ENCODE measurements around the gene NMT1.
A peak's percentile ranks its signal among the peaks of the same experiment; 100 is the strongest.

The NMT1 gene

DNA sequence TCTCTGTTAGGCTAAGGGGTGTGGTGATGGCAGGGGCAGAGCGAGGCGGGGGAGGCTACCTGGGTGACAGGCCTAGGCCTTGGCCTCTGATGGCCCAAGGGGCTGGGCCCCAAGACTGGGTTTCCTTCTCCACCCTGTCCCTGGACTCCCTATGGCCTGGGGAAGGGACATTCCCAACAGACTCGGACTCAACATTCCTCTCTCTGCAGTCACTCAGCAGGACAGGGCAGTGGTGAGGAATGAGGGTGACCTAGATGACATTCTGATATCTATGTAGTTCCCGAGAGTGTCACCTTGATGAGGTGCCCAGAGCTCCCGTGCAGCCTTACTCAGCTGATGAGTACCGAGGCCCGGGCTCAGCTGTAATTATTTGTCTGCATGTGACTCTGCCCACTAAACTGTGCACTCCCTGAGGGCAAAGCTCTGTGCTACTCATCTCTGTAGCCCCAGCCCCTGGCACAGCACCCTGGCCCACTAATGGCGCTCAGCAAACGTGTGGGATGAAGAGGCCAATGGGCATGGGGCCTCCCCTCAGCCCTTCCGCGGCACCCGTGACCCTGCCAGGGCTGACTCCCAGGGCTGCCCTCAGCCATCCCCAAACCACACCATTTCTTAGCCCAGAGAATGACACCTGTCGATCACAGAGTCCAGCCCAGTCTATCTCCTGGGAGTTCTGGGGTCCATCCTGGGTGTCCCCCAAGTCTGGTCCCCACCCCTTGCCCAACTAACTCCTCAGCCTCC lies 69.0 kb downstream of the NMT1 start:
- H3K4me3 ChIP-seq (replicated peaks; ENCODE audit: low read depth, low read length), result no peak overlapping the region
- TF ChIP-seq CTCF (IDR thresholded peaks at IDR 0.05; ENCODE audit: low read length, missing control alignments), result no peak
- DNase-seq (ENCODE audit: low read depth), result no peak

DNA sequence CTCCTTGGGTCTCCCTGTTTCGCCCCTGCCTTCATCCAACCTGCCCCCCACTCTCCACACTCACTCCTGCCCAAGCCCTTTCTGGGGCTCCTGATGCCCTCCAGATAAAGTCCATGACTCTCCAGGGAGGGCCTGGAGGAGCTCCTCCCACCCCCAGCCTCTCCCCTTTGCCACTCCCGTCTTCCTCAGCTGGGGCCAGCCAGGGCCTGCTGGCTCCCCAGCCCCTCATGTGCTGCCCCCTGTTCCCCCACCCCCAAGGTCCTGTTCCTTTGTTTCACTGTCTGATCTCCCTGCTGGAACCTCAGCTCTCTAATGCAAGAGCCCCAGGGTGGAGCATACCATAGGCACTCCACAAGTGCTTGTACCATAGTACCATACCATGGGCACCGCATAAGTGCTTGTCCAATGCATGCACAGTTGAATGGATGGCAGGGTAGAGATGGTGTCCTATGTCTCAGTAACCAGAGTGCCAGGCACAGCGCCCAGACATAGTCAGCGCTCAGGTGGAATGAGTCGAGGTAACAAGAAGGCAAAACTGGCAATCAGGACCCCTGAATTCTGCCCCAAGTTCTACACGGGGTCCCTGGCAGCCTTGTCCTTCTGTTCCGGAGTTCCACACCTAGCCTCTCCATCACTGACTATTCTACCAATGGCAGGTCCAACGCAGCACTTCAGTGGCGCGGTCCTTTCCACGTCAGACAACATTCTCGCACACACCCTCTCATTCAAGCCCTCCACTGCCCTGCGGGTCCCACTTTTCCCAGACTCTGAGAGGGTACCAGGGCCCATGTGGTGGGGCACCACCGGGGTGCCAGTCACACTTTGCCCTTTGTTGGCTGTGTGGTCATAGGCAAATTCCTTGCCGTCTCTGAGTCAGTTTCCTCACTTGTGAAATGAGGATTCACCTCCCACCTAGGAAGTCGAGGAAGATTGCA lies 69.8 kb downstream of the NMT1 start:
- DNase-seq (ENCODE audit: low read depth), result no peak
- TF ChIP-seq CTCF (IDR thresholded peaks at IDR 0.05; ENCODE audit: low read length, missing control alignments), result no peak
- H3K4me3 ChIP-seq (replicated peaks; ENCODE audit: low read depth, low read length), result peak overlapping the region; percentile 82

DNA sequence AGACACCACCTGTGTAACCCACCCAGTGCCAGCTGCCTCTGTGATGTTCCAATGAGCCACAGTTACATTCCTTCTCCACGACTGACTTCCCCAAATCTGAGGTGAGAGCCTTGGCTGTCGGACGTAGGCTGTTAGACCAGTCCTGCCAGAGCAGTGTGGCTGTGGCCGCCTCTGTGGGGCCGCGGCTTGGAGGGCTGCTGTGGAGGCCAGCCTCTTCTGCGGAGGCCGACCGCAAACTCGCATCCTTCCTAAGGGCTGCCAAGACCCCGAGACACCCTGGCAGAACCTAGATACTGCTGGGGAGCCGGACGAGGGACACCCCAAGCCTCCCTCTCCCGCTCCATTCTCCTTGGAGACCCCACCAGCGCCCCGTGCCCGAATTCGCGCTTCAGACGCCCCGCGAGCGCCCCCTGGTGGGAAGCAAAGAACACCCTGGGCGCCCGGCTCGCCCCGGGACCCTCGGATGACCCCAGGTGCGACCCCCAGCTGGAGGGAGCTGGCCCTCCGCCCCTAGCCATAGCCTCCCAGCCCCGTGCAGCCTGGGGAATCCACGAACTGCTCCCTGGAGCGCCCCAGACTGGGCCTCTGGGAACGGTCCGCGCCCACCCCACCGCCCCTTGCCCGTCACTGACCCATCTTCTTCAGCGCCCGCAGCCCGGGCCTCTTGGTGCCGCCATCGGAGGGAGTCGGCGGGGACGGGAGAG lies 70.7 kb downstream of the NMT1 start:
- peak overlapping the region; percentile 82 for H3K4me3 ChIP-seq (replicated peaks; ENCODE audit: low read depth, low read length)
- peak; percentile 60 for TF ChIP-seq CTCF (IDR thresholded peaks at IDR 0.05; ENCODE audit: low read length, missing control alignments)
- no peak for DNase-seq (ENCODE audit: low read depth)

- no peak for DNase-seq (ENCODE audit: low read depth)
- TF ChIP-seq CTCF (IDR thresholded peaks at IDR 0.05; ENCODE audit: low read length, missing control alignments), result no peak
- peak within 1 kb of the TSS; percentile 82 for H3K4me3 ChIP-seq (replicated peaks; ENCODE audit: low read depth, low read length)
Measured at GRCh38 chr17:45132320-45132571, 71.1 kb downstream of the NMT1 start, which contains the start of gene PLCD3. Gene PLCD3 (minus strand): TSS chr17:45132515. CDS start chr17:45132410, 105 bp downstream.

GRCh38 chr17:45132572-45133463 lies 71.7 kb downstream of the NMT1 start:
- H3K4me3 ChIP-seq (replicated peaks; ENCODE audit: low read depth, low read length), result peak overlapping the region; percentile 82
- peak; percentile 80 for TF ChIP-seq CTCF (IDR thresholded peaks at IDR 0.05; ENCODE audit: low read length, missing control alignments)
- DNase-seq (ENCODE audit: low read depth), result peak; percentile 81

Data from fibroblast of pulmonary artery (primary cell).